ENCODE measurements around the gene DOCK10.

Gene DOCK10

DNA sequence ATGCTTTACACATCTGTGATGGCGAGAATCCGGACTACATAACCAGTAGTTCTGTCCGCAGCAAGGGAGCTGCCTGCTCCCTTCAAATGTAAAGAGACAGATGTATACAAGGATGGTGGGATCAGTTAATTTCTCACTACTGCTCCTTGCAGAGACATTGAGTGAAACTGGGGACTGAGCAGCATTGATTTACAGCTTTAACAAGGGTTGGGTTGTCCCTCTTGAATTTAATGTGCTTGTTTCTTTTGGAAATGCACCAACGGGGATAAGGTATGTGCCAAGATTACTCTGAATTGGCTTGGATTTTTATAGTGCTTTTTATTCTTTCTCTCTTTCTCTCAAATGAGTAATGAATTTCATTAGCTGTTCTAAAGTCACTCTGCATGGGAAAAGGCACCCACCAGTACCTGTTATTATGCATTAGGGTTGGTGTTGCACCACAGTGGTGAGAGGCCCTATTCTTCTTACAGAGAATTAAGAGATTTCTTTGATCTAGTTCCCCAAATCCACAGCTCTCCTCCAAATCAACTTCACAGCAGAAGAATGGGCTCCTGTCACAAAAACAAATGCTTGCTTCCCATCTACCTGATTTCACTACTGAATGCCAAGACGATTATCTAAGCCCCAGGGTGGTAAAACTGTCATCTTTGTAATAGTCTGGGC lies 107.6 kb downstream of the DOCK10 start:
- no peak for DNase-seq (ENCODE audit: low read depth)
- H3K4me3 ChIP-seq (ENCODE audit: low read depth, low read length): no peak overlapping the region
- TF ChIP-seq MYC (IDR thresholded peaks at IDR 0.05; ENCODE audit: low read depth, low read length) (no peak), POLR2A (IDR thresholded peaks at IDR 0.05; ENCODE audit: extremely low read depth, insufficient read length) (no peak), MAX (IDR thresholded peaks at IDR 0.05; ENCODE audit: low read depth, low read length) (no peak)
- TF ChIP-seq, protein P1, sequence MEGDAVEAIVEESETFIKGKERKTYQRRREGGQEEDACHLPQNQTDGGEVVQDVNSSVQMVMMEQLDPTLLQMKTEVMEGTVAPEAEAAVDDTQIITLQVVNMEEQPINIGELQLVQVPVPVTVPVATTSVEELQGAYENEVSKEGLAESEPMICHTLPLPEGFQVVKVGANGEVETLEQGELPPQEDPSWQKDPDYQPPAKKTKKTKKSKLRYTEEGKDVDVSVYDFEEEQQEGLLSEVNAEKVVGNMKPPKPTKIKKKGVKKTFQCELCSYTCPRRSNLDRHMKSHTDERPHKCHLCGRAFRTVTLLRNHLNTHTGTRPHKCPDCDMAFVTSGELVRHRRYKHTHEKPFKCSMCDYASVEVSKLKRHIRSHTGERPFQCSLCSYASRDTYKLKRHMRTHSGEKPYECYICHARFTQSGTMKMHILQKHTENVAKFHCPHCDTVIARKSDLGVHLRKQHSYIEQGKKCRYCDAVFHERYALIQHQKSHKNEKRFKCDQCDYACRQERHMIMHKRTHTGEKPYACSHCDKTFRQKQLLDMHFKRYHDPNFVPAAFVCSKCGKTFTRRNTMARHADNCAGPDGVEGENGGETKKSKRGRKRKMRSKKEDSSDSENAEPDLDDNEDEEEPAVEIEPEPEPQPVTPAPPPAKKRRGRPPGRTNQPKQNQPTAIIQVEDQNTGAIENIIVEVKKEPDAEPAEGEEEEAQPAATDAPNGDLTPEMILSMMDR (IDR thresholded peaks at IDR 0.05; ENCODE audit: low read depth, low read length): no peak

DNA sequence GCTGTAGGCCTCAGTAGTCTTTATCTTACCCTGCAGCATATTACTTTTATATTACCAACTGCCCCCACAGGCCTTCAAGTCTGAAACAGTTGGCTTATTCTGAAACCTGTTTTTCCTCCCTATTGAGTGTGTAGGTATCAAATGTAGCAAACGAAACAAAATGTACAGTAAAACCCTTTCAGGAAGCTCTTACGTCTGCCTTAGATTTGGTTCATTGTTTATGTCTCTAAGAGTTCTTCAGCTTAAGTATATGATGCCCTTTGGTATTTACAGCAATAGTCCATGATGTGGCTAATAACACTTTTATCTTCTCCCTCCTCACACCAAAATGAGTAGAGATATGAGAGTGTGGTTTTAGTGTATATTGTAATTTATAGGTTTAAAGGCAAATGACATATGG lies 108.8 kb downstream of the DOCK10 start:
- DNase-seq (ENCODE audit: low read depth): no peak
- H3K4me3 ChIP-seq (ENCODE audit: low read depth, low read length): no peak overlapping the region
- TF ChIP-seq MYC (IDR thresholded peaks at IDR 0.05; ENCODE audit: low read depth, low read length) (no peak), POLR2A (IDR thresholded peaks at IDR 0.05; ENCODE audit: extremely low read depth, insufficient read length) (no peak), MAX (IDR thresholded peaks at IDR 0.05; ENCODE audit: low read depth, low read length) (no peak)
- TF ChIP-seq, protein P1 (IDR thresholded peaks at IDR 0.05; ENCODE audit: low read depth, low read length): no peak

- TF ChIP-seq MYC (IDR thresholded peaks at IDR 0.05; ENCODE audit: low read depth, low read length): no peak
- no peak for TF ChIP-seq MAX (IDR thresholded peaks at IDR 0.05; ENCODE audit: low read depth, low read length)
- TF ChIP-seq, protein P1 (IDR thresholded peaks at IDR 0.05; ENCODE audit: low read depth, low read length): no peak
- no peak for TF ChIP-seq POLR2A (IDR thresholded peaks at IDR 0.05; ENCODE audit: extremely low read depth, insufficient read length)
- no peak overlapping the region for H3K4me3 ChIP-seq (ENCODE audit: low read depth, low read length)
- DNase-seq (ENCODE audit: low read depth): no peak
These were observed 109.7 kb downstream of the DOCK10 start for GRCh38 chr2:224932522-224932921.

- DNase-seq (ENCODE audit: low read depth): no peak
- H3K4me3 ChIP-seq (ENCODE audit: low read depth, low read length): no peak overlapping the region
- TF ChIP-seq POLR2A (IDR thresholded peaks at IDR 0.05; ENCODE audit: extremely low read depth, insufficient read length) (no peak), MYC (IDR thresholded peaks at IDR 0.05; ENCODE audit: low read depth, low read length) (no peak), MAX (IDR thresholded peaks at IDR 0.05; ENCODE audit: low read depth, low read length) (no peak)
- TF ChIP-seq, protein P1 (IDR thresholded peaks at IDR 0.05; ENCODE audit: low read depth, low read length): no peak
These were observed 110.3 kb downstream of the DOCK10 start for GRCh38 chr2:224931956-224932355.

- peak; percentile 44 for DNase-seq (ENCODE audit: low read depth)
- TF ChIP-seq, protein P1 (IDR thresholded peaks at IDR 0.05; ENCODE audit: low read depth, low read length): no peak
- TF ChIP-seq POLR2A (IDR thresholded peaks at IDR 0.05; ENCODE audit: extremely low read depth, insufficient read length) (no peak), MAX (IDR thresholded peaks at IDR 0.05; ENCODE audit: low read depth, low read length) (no peak), MYC (IDR thresholded peaks at IDR 0.05; ENCODE audit: low read depth, low read length) (no peak)
- H3K4me3 ChIP-seq (ENCODE audit: low read depth, low read length): no peak overlapping the region
These were observed 111.3 kb downstream of the DOCK10 start for GRCh38 chr2:224930990-224931389.
